Measurements from ENCODE around the gene GPA33.

- TF ChIP-seq MAX (IDR thresholded peaks at IDR 0.05) (no peak), YY1 (IDR thresholded peaks at IDR 0.05; ENCODE audit: low read depth) (no peak), RAD21 (IDR thresholded peaks at IDR 0.05; ENCODE audit: low read depth) (no peak)
Observed at GRCh38 chr1:167114725-167115124, 24.5 kb upstream of the GPA33 start.
